HG03565 (cell line): ENCODE measurements around the gene RFTN2.
A peak's percentile ranks its signal among the peaks of the same experiment; 100 is the strongest.
"Not testable (repeated sequence)": the region's sequence is repeated elsewhere in the genome, so short reads cannot be mapped to it uniquely, and the experiment has no call there.

ENCODE experiments used
- ATAC-seq: cut with Tn5 transposase; IDR thresholded peaks from one replicate; pipeline ENCODE4 v1.9.1; 2021; ENCODE audit warnings: mild to moderate bottlenecking, moderate library complexity; ENCODE audit not compliant: unreplicated experiment

The RFTN2 gene

DNA sequence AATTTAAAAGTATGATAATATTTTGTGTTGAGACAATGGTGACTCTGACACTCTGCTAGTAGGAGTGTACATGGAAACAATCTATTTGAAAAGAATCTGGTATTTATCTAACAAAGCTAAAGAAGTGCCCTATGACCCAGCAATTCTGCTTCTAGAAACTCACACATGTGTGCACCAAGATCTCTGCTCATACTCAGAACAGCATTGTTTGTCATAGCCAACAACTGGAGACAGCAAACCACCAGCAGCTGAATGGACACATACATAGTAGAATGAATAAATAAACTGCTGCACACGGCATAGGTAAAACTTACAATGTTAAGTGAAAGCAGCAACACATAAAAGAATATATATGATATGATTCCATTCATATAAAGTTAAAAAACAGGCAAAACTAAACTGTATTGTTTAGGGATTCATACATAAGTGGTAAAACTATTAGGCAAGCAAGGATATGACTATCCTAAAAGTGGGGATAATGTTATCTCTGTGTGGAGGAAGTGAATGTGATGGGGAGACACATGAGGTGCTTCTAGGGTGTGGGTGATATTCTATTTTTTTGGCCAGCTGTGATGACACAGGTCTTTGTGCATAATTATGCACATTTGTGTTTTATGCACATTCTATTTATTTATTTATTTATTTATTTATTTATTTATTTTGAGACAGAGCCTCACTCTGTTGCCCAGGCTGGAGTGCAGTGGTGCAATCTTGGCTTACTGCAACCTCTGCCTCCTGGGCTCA is 71.1 kb downstream of the RFTN2 start:
- ATAC-seq, result no peak

DNA sequence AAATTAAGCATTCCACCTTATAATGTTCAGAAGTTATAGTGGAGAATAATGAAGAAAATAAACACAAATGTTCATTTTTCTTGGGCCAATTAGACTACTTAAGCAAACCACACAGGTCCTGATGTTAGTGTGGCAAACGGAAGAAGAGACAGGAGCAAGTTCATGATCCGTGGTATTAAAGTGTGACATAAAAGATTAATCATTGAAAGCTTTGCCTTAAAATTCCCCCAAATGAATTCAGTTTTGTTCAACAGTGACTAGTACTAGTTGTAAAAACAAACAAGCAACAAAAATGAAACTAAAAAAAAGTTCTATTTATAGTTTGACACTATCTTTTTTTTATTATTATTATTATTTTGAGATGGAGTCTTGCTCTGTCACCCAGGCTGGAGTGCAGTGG is 73.7 kb downstream of the RFTN2 start:
- no peak for ATAC-seq

DNA sequence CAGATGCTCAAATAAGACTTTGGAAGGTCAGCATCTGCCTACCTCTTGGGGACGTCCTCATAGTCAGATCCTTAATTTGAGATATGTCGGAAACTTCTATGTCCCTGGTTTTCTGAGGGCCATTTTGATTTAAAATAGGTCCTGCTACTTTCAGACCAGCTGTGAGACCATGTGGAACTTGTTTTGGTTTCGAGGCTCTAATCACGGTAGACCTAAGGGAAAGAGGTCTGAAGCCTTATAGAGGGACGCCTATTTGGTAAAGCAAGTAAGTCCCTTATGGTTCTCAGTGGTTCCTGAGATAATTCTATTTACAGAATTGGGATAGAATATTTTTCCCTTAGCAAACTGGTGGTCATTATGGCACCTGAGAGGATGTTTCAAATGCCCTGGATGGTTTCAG is 75.1 kb downstream of the RFTN2 start:
- no peak for ATAC-seq

DNA sequence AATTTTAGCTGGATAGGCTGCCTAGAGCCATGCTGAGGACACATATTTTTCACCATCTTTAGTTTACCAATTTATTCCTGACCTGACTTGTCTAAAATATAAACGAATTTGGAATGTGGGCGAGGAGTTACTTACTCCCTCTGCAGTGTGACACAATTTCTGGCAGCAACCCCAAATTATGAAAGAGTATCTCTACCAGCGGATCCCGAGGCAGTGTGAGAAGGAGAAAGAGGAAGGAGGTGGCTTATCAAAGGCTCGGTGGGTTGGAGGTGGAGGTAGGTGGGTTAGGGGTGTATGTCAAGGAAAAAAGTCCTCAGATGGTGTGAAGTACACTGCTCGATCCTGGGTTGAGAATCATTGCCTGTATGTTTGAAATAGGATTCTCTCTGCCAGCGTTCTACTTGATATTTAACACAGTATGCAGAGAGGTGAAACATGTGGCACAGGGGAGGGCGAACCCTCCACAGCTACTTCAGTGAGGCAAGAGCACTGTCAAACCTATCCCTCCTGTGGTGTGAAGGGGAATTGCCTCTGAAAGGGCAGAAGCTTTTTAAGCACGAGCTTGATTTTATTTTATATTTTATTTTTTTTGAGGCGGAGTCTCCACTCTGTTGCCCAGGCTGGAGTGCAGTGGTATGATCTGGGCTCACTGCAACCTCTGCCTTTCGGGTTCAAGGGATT is 76.0 kb downstream of the RFTN2 start:
- ATAC-seq, result peak; percentile 41

DNA sequence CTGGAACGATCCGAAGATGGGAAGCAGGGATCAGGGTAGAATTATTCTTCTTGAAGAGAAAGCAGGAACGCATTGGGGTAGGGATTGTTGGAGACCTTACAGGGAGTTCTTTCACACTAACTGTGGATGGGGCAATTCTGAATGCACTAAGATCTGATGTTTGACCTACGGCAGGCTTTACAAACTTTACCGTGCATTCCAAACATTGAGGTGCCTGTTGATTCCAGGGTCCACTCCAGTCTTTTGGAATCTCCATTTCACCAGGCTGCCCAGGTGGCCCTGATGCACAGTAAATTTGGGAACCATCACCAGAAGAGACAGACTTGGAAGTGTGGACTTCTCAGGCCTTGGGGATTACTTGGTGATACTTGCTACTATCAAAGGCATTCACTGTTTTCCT is 76.9 kb downstream of the RFTN2 start:
- ATAC-seq, result no peak

DNA sequence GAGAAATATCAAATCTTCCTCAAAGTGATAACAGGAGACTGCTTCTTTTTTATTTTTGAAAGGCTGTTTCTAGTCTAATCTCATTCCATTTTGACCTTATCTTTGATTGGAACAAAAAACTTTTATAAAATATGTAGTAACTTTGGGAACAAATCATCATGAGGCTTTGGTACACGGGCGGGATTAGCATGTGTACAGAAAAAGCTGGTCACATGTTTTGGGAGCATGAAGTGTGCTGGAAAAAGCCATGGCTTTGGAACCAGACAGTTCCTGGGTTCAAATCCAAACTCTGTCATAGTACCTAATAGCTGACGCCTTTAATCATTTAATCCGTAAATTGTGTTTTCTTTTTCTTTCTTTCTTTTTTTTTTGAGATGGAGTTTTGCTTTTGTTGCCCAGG is 78.2 kb downstream of the RFTN2 start:
- ATAC-seq, result no peak

DNA sequence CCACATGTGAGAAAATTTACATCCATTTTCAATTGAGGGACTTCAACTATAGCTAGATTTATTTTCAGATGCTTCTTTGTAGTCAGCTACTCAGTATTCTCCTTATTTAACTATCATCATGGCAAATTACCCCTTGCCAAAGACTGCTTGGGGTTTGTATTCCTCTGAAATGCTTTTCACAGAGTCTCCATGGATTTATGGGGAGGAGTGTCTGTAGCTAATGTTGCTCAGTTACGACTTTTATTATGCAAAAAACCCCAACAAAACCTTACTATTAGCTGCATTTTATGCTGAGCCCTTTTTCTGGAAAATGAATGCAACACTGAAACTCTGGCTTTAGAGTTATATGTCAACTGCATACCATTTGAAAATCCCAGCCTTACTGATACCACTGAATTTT is 78.6 kb downstream of the RFTN2 start:
- ATAC-seq, result no peak

DNA sequence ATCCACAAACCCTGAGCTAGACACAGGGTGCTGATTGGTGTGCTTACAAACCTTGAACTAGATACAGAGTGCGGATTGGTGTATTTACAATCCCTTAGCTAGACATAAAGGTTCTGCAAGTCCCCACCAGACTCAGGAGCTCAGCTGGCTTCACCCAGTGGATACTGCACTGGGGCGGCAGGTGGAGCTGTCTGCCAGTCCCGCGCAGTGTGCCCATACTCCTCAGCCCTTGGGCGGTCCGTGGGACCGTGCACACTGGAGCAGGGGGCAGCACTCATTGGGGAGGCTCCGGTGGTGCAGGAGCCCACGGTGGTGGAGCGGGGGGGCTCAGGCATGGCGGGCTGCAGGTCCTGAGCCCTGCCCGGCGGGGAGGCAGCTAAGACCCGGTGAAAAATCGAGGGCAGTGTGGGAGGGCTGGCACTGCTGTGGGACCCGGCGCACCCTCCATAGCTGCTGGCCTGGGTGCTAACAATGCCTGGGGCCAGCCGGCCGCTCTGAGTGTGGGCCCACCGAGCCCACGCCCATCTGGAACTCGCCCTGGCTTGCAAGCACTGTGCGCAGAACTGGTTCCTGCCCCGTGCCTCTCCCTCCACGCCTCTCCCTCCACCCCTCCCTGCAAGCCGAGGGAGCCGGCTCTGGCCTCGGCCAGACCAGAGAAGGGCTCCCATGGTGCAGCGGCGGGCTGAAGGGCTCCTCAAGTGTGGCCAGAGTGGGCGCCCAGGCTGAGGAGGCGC is 83.9 kb downstream of the RFTN2 start:
- ATAC-seq, result no peak

DNA sequence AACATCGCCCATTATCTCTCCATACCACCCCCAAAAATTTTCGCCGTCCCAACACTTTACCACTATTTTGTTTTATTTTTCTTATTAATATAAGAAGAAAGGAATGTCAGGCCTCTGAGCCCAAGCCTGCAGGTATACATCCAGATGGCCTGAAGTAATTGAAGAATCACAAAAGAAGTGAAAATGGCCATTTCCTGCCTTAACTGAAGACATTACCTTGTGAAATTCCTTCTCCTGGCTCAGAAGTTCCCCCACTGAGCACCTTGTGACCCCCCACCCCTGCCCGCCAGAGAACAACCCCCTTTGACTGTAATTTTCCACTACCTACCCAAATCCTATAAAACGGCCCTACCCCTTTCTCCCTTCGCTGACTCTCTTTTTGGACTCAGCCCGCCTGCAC is 88.1 kb downstream of the RFTN2 start:
- ATAC-seq, result not testable (repeated sequence)

DNA sequence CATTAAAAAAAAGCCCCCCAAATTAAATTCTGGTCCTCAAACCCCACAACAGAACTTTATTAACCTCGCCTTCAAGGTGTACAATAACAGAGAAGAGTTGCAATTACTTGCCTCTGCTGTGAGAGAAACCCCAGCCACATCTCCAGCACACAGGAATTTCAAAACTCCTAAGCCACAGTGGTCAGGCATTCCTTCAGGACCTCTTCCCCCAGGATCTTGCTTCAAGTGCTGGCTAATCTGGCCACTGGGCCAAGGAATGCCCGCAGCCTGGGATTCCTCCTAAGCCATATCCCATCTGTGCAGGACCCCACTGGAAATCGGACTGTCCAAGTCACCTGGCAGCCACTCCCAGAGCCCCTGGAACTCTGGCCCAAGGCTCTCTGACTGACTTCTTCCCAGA is 95.2 kb downstream of the RFTN2 start:
- ATAC-seq, result not testable (repeated sequence)

DNA sequence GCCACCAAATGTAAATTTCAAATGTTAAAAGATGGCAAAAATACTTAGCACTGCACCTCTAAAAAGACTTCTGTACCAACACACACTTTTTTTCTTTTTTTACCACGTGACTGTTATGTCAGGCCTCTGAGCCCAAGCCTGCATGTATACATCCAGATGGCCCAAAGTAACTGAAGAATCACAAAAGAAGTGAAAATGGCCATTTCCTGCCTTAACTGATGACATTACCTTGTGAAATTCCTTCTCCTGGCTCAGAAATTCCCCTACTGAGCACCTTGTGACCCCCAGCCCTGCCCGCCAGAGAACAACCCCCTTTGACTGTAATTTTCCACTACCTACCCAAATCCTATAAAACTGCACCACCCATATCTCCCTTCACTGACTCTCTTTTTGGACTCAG is 97.1 kb downstream of the RFTN2 start:
- ATAC-seq, result not testable (repeated sequence)

DNA sequence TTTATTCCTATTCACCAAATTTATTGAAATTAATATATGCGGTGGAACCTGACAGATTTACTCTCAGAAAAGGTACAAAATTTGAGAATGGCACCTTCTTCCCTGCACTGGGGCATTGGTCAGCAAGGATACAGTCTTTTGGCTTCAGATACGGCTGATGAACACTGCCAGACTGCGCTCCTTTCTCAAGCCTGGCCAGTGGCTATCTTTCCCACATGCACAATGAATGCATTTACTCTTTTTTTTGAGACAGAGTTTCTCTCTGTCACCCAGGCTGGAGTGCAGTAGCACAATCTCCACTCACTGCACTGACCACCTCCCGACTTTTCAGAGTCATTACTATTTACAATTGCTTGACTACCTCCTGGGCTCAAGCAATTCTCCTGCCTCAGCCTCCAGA is 97.9 kb downstream of the RFTN2 start:
- no peak for ATAC-seq

DNA sequence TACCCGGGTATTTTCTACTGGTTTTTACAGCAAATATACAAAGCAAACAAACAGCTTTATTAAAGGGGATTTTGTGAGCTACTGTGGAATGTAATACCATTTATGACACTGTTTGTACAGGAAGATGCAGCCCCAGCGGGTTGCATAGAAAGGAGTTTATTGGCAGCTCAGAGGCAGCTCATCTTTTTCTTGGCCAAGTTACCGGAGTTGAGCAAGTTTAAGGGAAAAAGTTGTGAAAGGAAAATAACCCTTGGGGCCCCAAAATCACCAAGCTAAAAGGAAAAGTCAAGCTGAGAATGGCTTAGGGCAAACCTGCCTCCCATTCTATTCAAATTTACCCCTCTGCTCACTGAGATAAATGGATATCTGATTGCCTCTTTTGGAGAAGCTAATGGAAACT is 98.8 kb downstream of the RFTN2 start:
- no peak for ATAC-seq

DNA sequence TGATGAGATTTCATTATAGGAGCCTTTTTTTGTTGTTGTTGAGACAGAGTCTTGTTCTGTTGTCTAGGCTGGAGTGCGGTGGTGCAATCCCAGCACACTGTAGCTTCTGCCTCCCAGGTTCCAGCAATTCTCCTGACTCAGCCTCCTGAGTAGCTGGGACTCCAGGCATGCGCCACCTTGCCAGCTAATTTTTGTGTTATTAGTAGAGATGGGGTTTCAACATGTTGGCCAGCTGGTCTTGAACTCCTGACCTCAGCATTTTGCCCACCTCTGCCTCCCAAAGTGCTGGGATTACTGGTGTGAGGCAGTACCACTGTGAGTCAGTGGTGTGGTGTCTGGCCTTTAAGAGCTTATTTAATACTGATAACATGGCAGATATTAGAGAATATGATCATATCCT is 99.4 kb downstream of the RFTN2 start:
- ATAC-seq, result no peak

DNA sequence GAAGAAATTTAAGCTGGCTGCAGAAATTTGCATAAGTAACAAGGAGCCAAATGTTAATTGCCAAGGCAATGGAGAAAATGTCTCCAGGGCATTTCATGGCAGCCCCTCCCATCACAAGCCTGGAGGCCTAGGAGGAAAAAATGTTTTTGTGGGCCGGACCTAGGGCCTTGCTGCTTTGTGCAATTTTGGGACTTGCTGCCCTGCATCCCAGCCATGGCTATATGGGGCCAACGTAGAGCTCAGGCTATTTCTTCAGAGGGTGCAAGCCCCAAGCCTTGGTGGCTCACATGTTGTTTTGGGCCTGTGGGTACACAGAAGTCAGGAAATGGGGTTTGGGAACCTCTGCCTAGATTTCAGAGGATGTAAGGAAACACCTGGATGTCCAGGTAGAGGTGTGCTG is 101.8 kb downstream of the RFTN2 start:
- no peak for ATAC-seq

DNA sequence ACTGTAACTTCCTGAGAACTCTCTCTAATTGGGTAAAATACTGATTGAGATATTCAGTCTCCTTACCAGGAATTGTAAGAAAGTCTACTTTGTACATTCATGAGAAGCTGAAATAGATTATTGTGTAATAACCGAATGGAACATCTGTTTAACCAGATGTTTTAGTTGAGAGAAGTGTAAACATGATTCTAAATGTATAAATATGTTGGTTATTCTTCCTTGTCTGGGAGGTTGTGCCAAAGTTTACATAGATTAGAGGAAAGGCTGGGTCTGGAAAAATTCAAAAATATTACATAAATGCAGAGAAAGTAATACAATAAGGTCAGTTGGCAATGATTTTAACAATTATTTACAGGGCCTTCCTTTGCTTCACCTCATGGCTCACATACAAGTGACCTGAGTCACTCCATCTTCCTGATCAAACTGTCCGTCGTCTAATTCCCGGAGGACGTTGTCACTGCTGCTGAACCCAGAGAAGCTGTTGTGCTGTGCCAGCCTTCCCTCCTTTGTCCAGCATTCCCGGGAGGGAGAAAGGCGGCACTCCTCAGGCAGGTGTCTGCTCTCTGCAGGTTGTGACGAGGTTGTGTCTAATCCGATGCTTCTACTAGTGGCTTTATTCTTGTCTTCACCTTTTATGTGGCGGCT is 103.6 kb downstream of the RFTN2 start:
- ATAC-seq, result no peak

DNA sequence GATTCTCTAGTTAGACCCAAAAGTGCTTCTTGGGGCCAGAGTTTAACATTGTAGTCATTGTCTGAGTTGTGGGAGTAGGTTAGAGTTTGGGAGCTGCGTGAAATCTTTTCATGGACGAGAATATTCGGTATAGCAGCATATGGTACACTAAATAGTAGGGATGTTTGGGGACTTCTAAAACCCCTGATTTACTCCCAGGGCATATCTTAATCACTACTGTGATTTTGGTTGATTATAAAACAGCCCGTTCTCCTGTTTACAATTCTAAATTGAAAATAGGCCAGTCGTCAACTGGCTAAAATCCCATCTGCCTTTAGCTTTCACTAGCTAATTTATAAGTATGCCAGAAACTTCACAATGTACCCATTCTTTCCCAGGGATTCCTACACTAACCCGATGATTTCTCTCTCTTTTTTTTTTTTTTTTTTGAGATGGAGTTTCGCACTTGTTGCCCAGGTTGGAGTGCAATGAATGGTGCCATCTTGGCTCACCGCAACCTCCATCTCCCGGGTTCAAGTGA is 115.2 kb downstream of the RFTN2 start:
- no peak for ATAC-seq

DNA sequence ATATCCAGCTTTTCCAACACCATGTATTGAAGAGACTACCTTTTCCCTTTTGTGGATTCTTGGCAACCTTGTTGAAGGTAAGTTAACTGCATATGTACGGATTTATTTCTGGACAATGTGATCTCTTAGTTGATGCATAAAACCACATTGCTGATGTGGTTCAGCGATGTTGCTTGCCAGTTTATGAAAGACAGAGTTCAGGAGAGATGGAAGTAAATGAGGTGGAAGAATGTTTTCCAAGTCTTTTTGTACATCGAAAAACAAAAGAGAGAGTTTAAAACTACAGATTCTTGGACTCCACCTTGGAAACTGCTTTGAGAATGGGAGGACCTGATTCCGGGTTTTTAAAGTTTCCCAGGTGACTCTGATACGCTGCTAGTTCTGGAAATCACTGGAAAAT is 115.7 kb downstream of the RFTN2 start:
- no peak for ATAC-seq

DNA sequence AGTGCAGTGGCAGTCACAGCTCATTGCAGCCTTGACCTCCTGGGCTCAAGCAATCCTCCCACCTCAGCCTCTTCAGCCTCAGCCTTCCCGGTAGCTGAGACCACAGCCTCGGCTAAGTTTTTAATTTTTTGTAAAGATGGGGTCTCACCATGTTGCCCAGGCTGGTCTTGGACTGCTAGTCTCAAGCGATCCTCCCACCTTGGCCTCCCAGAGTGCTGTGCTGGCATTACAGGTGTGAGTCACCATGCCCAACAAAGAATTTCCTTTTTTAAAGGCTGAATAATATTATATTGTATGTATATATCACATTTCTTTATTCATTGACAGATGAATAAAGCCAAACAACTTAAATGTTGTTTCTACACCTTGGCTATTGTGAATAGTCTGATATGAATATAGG is 117.0 kb downstream of the RFTN2 start:
- ATAC-seq, result no peak

DNA sequence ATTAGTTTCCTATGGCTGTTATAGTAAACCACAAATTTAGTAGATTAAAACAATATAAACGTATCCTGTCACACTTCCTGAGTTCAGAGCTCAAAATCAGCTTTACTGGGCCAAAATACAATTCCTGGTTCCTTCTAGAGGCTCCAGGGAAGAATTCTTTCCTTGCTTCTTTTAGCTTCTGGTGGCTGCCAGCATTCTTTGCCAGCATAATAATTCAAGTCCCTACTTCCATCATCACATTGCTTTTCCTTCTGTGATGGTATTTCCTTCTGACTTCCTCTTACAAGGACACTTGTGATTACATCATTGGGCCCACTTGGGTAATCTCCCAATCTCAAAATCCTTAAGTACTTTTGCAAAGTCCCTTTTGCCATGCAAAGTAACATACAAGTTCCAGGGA is 118.9 kb downstream of the RFTN2 start:
- no peak for ATAC-seq

DNA sequence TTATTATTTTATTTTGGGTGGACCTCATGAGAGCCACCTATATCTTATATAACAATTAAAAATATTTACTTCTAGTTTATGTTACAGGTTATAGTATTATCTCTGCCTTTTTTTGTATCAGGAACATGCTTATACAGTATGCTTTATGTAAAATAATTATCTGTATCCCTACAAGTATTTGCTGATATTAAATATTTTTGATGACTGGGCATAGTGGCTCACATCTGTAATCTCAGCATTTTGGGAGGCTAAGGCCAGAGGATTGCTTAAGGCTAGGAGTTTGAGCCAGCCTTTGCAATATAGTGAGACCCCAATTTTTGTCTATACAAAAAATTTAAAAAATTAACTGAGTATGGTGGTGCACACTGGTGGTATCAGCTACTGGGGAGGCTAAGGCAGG is 119.9 kb downstream of the RFTN2 start:
- no peak for ATAC-seq
